ENCODE results near the gene EML4. TPM values are rescaled to one million over a fixed set of nuclear protein-coding genes. Genes with fewer than 3 reads are reported as not detected.

Gene EML4
- total RNA-seq, 4 donors from 2014 or later: 14.5 to 23.2 (median 17.8) TPM

DNA sequence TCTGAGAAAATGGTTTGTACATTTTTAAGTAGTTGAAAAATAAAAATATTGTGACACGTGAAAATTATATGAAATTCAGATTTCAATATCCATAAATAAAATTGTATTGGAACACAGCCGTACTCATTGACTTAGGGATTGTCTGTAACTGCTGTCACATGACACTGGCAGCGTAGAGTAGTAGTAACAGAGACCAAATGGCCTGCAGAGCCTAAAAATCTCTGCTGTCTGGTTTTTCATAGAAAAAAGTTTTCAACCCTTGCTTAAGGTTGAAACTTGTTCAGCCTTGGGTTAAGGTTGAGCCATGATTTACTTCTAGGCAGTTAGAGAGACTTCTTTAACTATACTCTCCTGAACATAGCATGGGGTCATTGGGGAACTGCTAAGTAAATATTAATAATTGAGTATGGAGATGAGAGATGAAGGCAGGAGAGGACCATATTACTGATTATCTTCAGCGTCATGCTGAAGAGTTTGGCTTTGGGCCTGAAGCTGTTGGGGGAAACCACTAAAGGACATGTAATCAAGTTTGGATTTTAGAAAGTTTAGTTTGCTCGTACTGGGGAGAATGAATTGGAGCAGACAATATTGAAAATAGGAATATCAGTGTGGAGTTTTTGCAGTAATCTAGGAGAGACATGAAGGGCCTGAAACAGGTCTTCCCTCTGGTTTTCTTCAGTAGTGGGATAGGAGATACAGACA, 16.2 kb downstream of the EML4 start:
- no peaks in the 10 kb centered on the region for H3K9me3 ChIP-seq
- no peak overlapping the region for H3K4me3 ChIP-seq
- H3K27me3 ChIP-seq: no peaks in the 10 kb centered on the region
- DNase-seq (ENCODE audit: extremely low spot score): no peak
- 73% methylated on average over 5 of the region's 5 CpGs for WGBS
- H3K36me3 ChIP-seq: no peaks in the 10 kb centered on the region
- intact Hi-C loops (cut with DNase I): no loop called here
- peaks cover 7 to 22% (median 17%) of the 10 kb centered on the region in 4 donors for H3K4me1 ChIP-seq
- TF ChIP-seq EP300 (IDR thresholded peaks at IDR 0.05) (no peak), POLR2A (IDR thresholded peaks at IDR 0.05; ENCODE audit: low read depth) (no peak)
- TF ChIP-seq, protein P1, sequence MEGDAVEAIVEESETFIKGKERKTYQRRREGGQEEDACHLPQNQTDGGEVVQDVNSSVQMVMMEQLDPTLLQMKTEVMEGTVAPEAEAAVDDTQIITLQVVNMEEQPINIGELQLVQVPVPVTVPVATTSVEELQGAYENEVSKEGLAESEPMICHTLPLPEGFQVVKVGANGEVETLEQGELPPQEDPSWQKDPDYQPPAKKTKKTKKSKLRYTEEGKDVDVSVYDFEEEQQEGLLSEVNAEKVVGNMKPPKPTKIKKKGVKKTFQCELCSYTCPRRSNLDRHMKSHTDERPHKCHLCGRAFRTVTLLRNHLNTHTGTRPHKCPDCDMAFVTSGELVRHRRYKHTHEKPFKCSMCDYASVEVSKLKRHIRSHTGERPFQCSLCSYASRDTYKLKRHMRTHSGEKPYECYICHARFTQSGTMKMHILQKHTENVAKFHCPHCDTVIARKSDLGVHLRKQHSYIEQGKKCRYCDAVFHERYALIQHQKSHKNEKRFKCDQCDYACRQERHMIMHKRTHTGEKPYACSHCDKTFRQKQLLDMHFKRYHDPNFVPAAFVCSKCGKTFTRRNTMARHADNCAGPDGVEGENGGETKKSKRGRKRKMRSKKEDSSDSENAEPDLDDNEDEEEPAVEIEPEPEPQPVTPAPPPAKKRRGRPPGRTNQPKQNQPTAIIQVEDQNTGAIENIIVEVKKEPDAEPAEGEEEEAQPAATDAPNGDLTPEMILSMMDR (IDR thresholded peaks at IDR 0.05): no peak
- no peak overlapping the region for H3K27ac ChIP-seq (replicated peaks in 1 of 4)

DNA sequence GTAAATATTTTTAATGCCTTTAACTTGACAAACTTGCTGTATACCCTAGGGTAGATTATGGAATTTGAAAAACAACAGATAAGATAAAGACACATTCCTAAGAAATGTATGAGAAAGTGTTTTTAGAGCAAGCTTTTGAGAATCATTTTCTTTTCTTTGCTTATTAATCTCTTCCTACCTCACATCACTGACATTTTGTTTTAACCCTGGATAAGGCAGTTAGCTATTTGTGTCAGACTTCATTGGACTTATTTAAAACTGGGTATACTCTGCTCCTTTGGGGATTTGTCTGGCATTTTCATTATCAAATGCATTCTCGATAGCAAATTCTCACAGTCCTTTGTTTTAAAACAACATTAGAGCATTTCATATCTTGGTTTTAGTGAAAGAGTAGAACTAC, 17.2 kb downstream of the EML4 start:
- intact Hi-C loops (cut with DNase I): no loop called here
- TF ChIP-seq, protein P1 (IDR thresholded peaks at IDR 0.05): no peak
- TF ChIP-seq POLR2A (IDR thresholded peaks at IDR 0.05; ENCODE audit: low read depth): no peak
- TF ChIP-seq POLR2AphosphoS5 (IDR thresholded peaks at IDR 0.05): no peak
- TF ChIP-seq EP300 (IDR thresholded peaks at IDR 0.05): no peak
- 56% methylated on average over 1 of the region's 1 CpG for WGBS
- H3K4me3 ChIP-seq: no peak overlapping the region
- H3K27me3 ChIP-seq: no peaks in the 10 kb centered on the region
- no peak for DNase-seq (ENCODE audit: extremely low spot score)
- peaks cover 7 to 24% (median 15%) of the 10 kb centered on the region in 4 donors for H3K4me1 ChIP-seq
- H3K9me3 ChIP-seq: no peaks in the 10 kb centered on the region
- no peak overlapping the region for H3K27ac ChIP-seq (replicated peaks in 1 of 4)
- no peaks in the 10 kb centered on the region for H3K36me3 ChIP-seq

DNA sequence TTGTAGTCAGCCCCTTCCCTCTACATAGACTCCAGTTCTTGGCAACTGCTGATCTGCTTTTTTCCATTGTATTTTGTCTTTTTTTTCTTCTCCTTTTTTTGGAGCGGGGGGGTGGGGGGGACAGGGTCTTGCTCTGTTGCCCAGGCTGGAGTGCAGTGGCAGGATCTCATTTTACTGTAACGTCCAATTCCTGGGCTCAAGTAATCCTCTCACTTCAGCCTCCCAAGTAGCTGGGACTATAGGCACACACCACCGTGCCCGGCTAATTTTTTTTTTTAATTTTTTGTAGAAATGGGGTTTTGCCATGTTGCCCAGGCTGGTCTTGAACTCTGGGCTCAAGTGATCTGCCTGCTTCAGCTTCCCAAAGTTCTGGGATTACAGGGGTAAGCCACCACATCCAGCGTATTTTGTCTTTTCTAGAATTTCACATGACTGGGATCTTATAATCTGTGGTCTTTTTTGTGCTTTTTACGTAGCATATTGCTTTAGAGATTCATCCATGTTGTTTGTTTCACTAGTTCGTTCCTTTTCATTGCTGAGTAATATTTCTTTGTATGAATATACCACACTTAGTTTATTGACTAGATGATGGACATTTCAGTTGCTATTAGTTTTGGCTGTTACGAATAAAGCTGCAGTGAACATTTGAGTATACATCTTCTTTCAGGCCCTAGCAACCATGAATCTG, 17.9 kb downstream of the EML4 start:
- no peak for DNase-seq (ENCODE audit: extremely low spot score)
- Histone ChIP-seq H3K9me3 (no peaks in the 10 kb centered on the region), H3K27me3 (no peaks in the 10 kb centered on the region), H3K27ac (replicated peaks in 1 of 4) (no peak overlapping the region), H3K4me1 (peaks cover 7 to 24% (median 15%) of the 10 kb centered on the region in 4 donors), H3K4me3 (no peak overlapping the region), H3K36me3 (no peaks in the 10 kb centered on the region)
- WGBS: 90% methylated on average over 8 of the region's 8 CpGs
- TF ChIP-seq POLR2AphosphoS5 (IDR thresholded peaks at IDR 0.05): no peak
- TF ChIP-seq EP300 (IDR thresholded peaks at IDR 0.05): no peak
- no peak for TF ChIP-seq POLR2A (IDR thresholded peaks at IDR 0.05; ENCODE audit: low read depth)
- TF ChIP-seq, protein P1 (IDR thresholded peaks at IDR 0.05): no peak
- intact Hi-C loops (cut with DNase I): no loop called here

DNA sequence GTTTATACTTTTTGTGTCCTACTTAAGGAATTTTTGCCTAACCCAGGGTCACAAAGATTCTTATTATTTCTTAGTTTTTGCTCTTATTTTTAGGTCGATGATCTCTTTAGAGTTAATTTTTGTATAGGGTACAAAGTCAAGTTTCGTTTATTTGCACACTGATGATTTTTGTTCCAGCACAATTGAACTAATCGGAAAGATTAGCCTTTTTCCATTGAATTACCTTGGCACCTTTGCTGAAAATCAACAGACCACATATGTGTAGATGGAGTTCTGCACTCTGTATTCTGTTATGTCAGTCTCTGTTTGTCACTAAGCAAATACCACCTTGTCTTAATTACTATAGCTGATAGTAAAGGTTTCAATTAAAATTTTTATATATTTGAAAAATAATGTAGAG, 18.7 kb downstream of the EML4 start:
- WGBS: 89% methylated on average over 3 of the region's 3 CpGs

More for the DNA sequence above, 18.7 kb downstream of the EML4 start:
- TF ChIP-seq POLR2A (IDR thresholded peaks at IDR 0.05; ENCODE audit: low read depth) (no peak), EP300 (IDR thresholded peaks at IDR 0.05) (no peak), POLR2AphosphoS5 (IDR thresholded peaks at IDR 0.05) (no peak)
- TF ChIP-seq, protein P1 (IDR thresholded peaks at IDR 0.05): no peak
- no peak overlapping the region for H3K4me3 ChIP-seq
- no peak overlapping the region for H3K27ac ChIP-seq (replicated peaks in 1 of 4)
- H3K9me3 ChIP-seq: no peaks in the 10 kb centered on the region
- peaks cover 7 to 25% (median 15%) of the 10 kb centered on the region in 4 donors for H3K4me1 ChIP-seq
- intact Hi-C loops (cut with DNase I): no loop called here
- DNase-seq (ENCODE audit: extremely low spot score): no peak
- H3K36me3 ChIP-seq: no peaks in the 10 kb centered on the region
- H3K27me3 ChIP-seq: no peaks in the 10 kb centered on the region
